ENCODE data around the gene PPP1R2.

The PPP1R2 gene

DNA sequence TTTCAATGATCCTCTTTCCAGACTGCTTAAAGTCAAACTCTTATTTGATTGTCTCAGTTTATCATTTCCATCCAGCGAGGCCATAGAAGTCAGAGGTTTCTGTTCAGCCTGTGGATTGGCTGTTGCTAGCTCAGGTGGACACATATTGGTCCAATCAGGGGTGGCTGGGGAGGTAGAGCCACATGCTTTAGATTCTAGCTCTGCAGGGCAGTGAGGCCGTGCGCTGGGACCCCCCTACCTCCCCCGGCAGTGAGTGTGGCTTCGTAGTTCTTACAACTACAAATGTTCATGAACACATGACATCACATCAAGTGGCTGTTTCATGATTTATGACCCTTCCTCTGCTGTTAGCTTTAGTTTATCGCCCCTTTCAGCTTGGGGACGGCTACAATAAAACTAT, 22.6 kb upstream of the PPP1R2 start:
- DNase-seq, result no peak

DNA sequence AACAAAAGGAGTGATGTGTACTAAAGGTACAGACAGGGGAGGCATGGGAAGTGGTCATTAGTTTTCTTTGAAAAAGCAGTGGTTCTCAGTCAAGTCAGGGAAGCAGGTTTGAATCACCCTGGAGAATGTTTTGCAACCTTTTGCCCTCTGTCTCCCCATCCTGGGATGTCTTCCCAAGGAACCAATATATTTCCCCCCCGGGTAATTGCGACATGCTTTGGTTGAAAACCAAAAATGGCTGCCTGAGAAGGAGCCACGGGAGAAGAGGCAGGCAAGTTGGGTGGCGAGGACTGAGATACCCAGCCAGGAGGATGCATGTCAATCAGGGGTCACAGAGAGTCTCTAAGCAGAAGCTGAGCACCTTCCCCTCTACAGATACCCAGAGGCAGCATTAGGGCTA, 20.2 kb upstream of the PPP1R2 start:
- no peak for DNase-seq

GRCh38 chr3:195559723-195560409, 16.7 kb upstream of the PPP1R2 start:
- no peak for DNase-seq

- DNase-seq, result peak; percentile 70
These were observed 15.5 kb upstream of the PPP1R2 start for GRCh38 chr3:195558602-195559001.

DNA sequence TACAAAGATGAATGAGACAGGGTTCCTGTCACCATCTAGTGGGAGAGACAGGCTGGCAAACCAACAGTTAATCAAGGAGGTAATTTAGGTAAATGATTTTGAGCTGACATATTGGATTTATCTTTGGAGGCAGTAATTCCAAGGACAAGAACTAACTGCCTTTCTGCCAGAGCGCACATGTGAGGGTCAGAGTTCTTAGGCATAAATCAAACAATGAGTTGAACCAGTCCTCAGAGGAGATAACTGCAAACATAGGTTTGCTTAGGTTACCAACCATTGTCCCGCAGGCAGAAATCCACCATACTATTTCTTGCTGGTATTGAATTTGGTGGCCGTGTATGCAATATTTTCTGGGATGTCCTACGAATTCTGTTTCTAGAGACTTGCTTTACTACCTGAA, 14.2 kb upstream of the PPP1R2 start:
- DNase-seq, result no peak

DNA sequence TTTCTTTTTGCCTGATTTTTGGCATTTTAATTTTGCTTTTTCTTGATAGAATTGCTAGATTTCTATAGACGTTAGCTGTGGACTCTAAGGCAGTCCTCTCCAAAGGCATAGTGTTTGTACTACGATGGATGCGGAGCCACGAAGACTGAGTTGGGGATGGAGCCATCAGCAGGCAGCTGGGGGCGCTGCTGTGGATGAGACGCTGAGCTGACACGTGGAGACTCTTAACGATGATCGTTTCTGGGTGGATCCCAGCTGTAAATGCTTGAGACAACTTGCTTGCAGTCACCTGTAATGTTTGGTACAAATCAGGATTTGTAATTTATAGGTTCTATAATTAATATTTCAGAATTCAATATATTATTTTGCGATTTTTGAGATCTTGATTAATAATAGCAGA, 13.3 kb upstream of the PPP1R2 start:
- DNase-seq, result peak; percentile 35

GRCh38 chr3:195555110-195555509, 12.0 kb upstream of the PPP1R2 start:
- no peak for DNase-seq

- DNase-seq, result no peak
These were observed 11.3 kb upstream of the PPP1R2 start for GRCh38 chr3:195554458-195554857.

GRCh38 chr3:195553268-195553667, 10.1 kb upstream of the PPP1R2 start:
- DNase-seq, result no peak

- no peak for DNase-seq
These were observed 8.4 kb upstream of the PPP1R2 start for GRCh38 chr3:195551381-195551978.

GRCh38 chr3:195550723-195551122, 7.6 kb upstream of the PPP1R2 start:
- peak; percentile 45 for DNase-seq

GRCh38 chr3:195549931-195550519, 6.9 kb upstream of the PPP1R2 start:
- DNase-seq, result peak; percentile 88

DNA sequence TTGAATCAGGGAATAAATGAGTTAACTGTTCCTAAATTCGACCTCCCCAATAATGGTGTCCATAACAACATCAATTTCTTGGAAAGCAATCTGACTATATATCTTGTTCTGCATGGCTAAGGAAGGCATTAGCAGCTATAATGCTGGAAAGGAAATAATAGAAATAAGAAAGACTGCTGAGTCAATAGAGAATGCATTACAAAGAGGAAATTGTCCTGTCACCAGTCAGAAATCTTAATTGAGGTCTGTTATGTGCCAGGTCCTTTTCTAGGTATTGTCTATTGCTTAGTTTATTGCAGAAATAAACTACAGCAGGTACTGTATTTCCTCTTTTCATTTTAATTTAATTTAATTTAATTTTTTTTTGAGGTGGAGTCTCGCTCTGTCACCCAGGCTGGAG, 5.9 kb upstream of the PPP1R2 start:
- peak; percentile 27 for DNase-seq

DNA sequence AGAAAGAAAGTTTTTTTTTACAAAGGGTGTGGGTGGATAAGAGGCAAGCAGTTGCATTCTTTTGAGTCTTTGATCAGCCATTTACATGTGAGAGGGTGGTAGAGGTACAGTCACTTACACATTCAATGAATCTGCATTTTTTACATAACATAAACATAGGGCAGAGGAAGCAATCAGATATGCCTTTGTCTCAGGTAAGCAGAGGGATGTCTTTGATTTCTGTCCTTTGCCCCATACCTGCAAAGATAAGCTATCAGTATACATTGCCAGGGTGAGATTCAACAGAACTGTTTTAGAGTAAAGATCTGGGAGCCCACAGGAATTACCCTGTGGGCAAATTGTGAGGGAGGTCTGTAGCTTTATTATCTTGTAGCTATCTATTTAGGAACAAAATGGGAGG, 5.4 kb upstream of the PPP1R2 start:
- DNase-seq, result peak; percentile 24

- DNase-seq, result no peak
These were observed 4.9 kb upstream of the PPP1R2 start for GRCh38 chr3:195548006-195548405.

DNA sequence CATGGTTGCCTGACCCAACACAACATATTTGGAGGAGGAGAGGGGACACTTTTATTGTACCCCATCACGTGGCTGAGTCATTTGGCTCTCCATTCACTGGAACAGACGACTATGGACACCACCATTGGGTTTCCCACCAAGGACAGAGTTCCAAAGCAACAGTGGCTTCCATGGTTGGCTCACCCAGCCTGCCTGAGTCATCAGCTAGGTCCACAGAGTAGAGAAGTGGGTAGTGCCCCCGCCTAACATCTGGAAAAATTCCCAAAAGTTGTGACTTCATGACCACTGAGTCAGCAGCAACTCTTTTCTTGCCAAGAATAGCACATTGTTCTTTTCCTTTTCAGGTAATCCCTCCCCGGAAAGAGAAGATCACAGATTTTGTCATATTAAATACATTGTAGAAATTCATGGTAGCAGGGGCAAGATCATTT, 3.0 kb upstream of the PPP1R2 start:
- no peak for DNase-seq

GRCh38 chr3:195544634-195545033, 1.5 kb upstream of the PPP1R2 start:
- no peak for DNase-seq

DNA sequence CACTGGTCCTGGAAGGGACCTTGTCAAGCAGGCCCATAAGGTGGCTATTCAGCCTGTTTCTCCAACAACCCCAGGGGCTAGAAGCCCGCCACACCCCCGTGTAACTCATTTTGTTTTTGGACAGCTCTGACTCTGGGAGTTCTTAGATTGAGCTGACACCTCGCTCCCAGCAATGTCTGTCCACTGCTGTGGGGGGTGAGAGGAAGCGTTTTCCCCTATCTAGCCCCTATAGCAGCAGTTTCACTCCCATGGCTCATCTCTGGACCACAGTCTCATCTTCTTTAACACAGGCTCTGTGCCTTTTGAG, 1.1 kb upstream of the PPP1R2 start:
- DNase-seq, result no peak

DNA sequence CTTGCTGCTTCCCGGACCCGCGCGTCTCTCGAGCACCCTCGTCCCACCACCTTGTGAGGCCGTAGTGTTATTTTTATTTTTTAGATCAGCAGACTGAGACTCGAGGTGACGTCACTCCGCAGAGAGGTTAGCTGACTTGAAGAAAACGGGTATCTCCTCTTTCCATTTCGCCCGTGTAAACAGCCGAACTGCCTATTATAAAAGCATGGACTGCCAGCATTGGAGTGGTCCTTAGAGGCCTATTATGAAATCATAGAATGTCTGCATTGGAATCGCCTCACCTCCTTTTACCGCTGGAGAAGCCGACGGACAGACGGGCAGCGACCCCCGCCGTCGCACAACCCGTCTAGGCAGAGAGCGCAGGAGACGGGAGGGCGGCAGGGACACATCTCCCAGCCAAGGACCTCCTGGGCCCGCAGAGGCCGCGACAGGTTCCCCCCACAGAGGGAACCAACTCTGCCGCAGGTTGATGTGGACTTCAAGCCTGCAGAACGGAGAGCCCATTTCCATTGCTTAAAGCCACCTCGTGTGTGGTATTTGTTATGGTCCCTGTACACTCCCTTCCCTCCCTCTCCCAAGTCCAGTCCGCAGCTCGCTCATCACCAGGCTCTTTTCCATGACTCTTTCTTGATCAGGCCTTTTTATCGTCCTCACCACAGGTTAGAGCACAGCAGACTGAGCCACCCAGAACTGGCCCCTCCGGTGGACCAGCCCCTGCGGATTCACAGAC, 540 bp upstream of the PPP1R2 start:
- DNase-seq, result no peak

DNA sequence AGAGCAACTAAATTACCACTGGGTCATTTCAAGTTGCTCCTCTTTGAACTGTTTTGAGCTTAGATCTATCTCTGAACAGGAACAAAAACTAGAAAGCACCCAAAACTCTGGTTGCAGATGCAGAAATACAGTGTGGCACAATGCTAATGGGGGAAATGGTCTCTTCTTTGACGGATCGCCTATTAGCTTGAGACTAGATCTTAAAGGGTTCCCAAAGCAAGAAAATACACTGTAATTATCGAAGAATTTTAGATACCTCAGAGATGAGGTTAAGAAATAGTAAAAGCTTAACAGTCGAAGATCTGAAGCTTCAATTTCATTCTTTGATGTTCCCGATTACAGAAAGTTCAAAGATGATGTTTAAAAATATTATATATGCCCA, 818 bp downstream of the PPP1R2 start:
- peak; percentile 27 for DNase-seq

GRCh38 chr3:195540511-195540910, 2.6 kb downstream of the PPP1R2 start:
- DNase-seq, result peak; percentile 31

GRCh38 chr3:195540027-195540426, 3.1 kb downstream of the PPP1R2 start:
- DNase-seq, result no peak

- no peak for DNase-seq
These were observed 3.6 kb downstream of the PPP1R2 start for GRCh38 chr3:195539479-195539878.

GRCh38 chr3:195537995-195538394, 5.1 kb downstream of the PPP1R2 start:
- peak; percentile 62 for DNase-seq

All from CD4-positive, alpha-beta T cell treated with Interleukin-12 subunit alpha and Interleukin-12 subunit beta, for 1 hour (primary cell).